K562 (cell line): Measurements from ENCODE around the gene ACBD6. TPM values are rescaled to one million over a fixed set of nuclear protein-coding genes. Genes with fewer than 3 reads are reported as not detected.

Experiments
- ATAC-seq: fragments of 200-7000 bp; cut with Tn5 transposase; 3 replicates; pipeline ENCODE4 v1.9.1; 2020; ENCODE audit warnings: moderate library complexity
- BruUV-seq: library from RNA; stranded (reverse); fragments of 400-500 nt; replicated peaks from 2 replicates; lab custom pipeline; 2021; lab: Mats Ljungman, UMichigan
- CTCF ChIA-PET: fragments of 300-600 bp; formaldehyde crosslinking; extraction: SDS; loops from one replicate; lab custom pipeline; 2021; ENCODE audit warnings: low intra/inter-chr PET ratio; lab: Yijun Ruan, JAX
- POLR2A ChIA-PET: fragments of 300-600, 350-650 bp; sonication (Branson Sonifier 250); formaldehyde crosslinking; extraction: SDS; loops from one replicate; lab custom pipeline; 2021; ENCODE audit warnings: antibody characterized with exemption, inconsistent platforms; lab: Yijun Ruan, JAX
- DNase-seq, 4 experiments: peaks; one replicate each; pipeline versions ENCODE4 v3.0.0 to v3.0.0-alpha.2; 2011 to 2018; ENCODE audit warnings: low spot score in 3 of 4, mixed read lengths in 3 of 4; ENCODE audit errors: extremely low read depth in 1 of 4
- FAIRE-seq: peaks from 2 replicates; lab custom pipeline; 2011; peaks lifted over from hg19 to GRCh38; lab: Jason Lieb, UNC
- H2AFZ ChIP-seq: 2 replicates; pipeline ENCODE4 v1.6.0; 2011; ENCODE audit warnings: low read depth, low read length, control low read depth, inconsistent platforms
- H3K27ac ChIP-seq: fragments of 200-600 bp; 3 replicates; pipeline ENCODE4 v1.8.0; 2011; ENCODE audit warnings: low read depth, mild to moderate bottlenecking, control low read depth, inconsistent platforms, low read length, moderate library complexity, mixed read lengths; ENCODE audit errors: extremely low read depth
- H3K27me3 ChIP-seq, 2 experiments: fragments of 300-600 bp in 1 of 2; 2 replicates in 1 of 2; 3 replicates in 1 of 2; pipeline versions ENCODE4 v1.6.0 to v1.8.0; 2011; ENCODE audit warnings: inconsistent platforms in 2 of 2, low read length in 2 of 2, mild to moderate bottlenecking in 1 of 2, mixed read lengths in 1 of 2, moderate library complexity in 1 of 2; ENCODE audit not compliant: control insufficient read depth in 2 of 2, insufficient read depth in 2 of 2
- H3K36me3 ChIP-seq: fragments of 300-600 bp; 3 replicates; pipeline ENCODE4 v1.8.0; 2011; ENCODE audit warnings: mild to moderate bottlenecking, low read length, inconsistent platforms; ENCODE audit not compliant: control insufficient read depth, insufficient read depth
- H3K4me1 ChIP-seq, 2 experiments: fragments of 200-600 bp in 1 of 2; replicated peaks in 1 of 2; 2 replicates in 1 of 2; 3 replicates in 1 of 2; pipeline versions ENCODE4 v1.5.1 to v1.8.0; 2011; ENCODE audit warnings: inconsistent platforms in 2 of 2, low read length in 2 of 2, mild to moderate bottlenecking in 1 of 2, mixed read lengths in 1 of 2, moderate library complexity in 1 of 2; ENCODE audit not compliant: control insufficient read depth in 2 of 2, insufficient read depth in 2 of 2
- H3K4me2 ChIP-seq: 2 replicates; pipeline ENCODE4 v1.6.1; 2011; ENCODE audit warnings: low read length, control low read depth, inconsistent platforms, mixed read lengths; ENCODE audit not compliant: insufficient read depth
- H3K4me3 ChIP-seq: fragments of 200-600 bp; sonication (generic), shearing (Covaris generic); 2 replicates; pipeline ENCODE4 v1.5.1; 2016; ENCODE audit warnings: control low read depth, inconsistent platforms
- H3K79me2 ChIP-seq: fragments of 200-600 bp; 3 replicates; pipeline ENCODE4 v1.8.0; 2011; ENCODE audit warnings: low read length, inconsistent platforms; ENCODE audit not compliant: control insufficient read depth, insufficient read depth
- H3K9ac ChIP-seq, 2 experiments: 2 replicates each; pipeline versions ENCODE4 v1.6.0 to v1.6.1; 2011; ENCODE audit warnings: low read depth in 2 of 2, low read length in 2 of 2, control low read depth in 1 of 2, inconsistent platforms in 1 of 2, mild to moderate bottlenecking in 1 of 2, mixed read lengths in 1 of 2; ENCODE audit not compliant: insufficient read depth in 1 of 2
- H3K9me1 ChIP-seq: one replicate; pipeline ENCODE4 v1.6.0; 2011; ENCODE audit warnings: inconsistent platforms, mild to moderate bottlenecking, low read length, moderate library complexity; ENCODE audit not compliant: control insufficient read depth, insufficient read depth
- H3K9me3 ChIP-seq: replicated peaks from 2 replicates; pipeline ENCODE4 v1.5.1; 2011; ENCODE audit warnings: low read depth, low read length, inconsistent platforms; ENCODE audit not compliant: control insufficient read depth, insufficient read depth
- H4K20me1 ChIP-seq: replicated peaks from 2 replicates; pipeline ENCODE4 v1.6.1; 2011; ENCODE audit warnings: low read length, inconsistent platforms, mixed read lengths; ENCODE audit not compliant: control insufficient read depth, insufficient read depth
- PKNOX1 ChIP-seq: fragments of 450-650 bp; IDR thresholded peaks from 2 replicates; pipeline ENCODE4 v1.6.1; 2016
- PPARD ChIP-seq: fragments of 250-450 bp; sonication (Bioruptor Pico); IDR thresholded peaks from 2 replicates; pipeline ENCODE4 v1.8.0; 2022; ENCODE audit warnings: inconsistent platforms, mild to moderate bottlenecking, moderate library complexity
- U2AF1 ChIP-seq: fragments of 200-400 bp; formaldehyde crosslinking; optimal IDR thresholded peaks from 2 replicates; pipeline ENCODE3; 2017; ENCODE audit warnings: mild to moderate bottlenecking, low read depth, low read length, moderate library complexity
- ZBTB17 ChIP-seq: fragments of 450-650 bp; formaldehyde crosslinking; IDR thresholded peaks from 2 replicates; pipeline ENCODE4 v1.4.0; 2020; ENCODE audit warnings: mild to moderate bottlenecking
- in situ Hi-C: fragments of 300-500 bp; cut with MboI; formaldehyde crosslinking; loops from 4 replicates; pipeline ENCODE4 v1.15.0; 2018; ENCODE audit warnings: inconsistent platforms, mixed read lengths
- intact Hi-C: fragments of 100-400 bp; cut with micrococcal nuclease; formaldehyde crosslinking; loops from 2 replicates; pipeline ENCODE4 v1.14.2; 2022
- polyA plus RNA-seq, 8 experiments: library from polyadenylated mRNA; depleted of rRNA in 4 of 8; stranded (reverse) in 5 of 8; unstranded in 3 of 8; fragments of >200 nt; fragmentation: Nextera tagmentation in 2 of 8; fragmentation: Illumina TruSeq in 1 of 8; extraction: Ambion mirVana in 2 of 8; extraction: Trizol in 1 of 8; gene quantifications; 2 replicates each; pipeline versions ENCODE4 v1.2.1 to v1.2.3, GENCODE V29; 2011 to 2014; ENCODE audit warnings: inconsistent platforms in 1 of 8, missing spikeins in 1 of 8
- total RNA-seq, 7 experiments: library from RNA; depleted of rRNA in 6 of 7; stranded (reverse); fragments of >200 nt in 6 of 7; fragmentation: Illumina TruSeq in 2 of 7; extraction: Trizol in 2 of 7; gene quantifications; 2 replicates each; pipeline versions ENCODE4 v1.2.1 to v1.2.3, GENCODE V29; 2011 to 2021; ENCODE audit warnings: low replicate concordance in 1 of 7

Gene ACBD6
- total and polyA plus RNA-seq, 9 of the 15 experiments (the other 6 are each of a cell fraction or from before 2014, with no cell fraction given): 16.9 to 107 (median 77.7) TPM

GRCh38 chr1:180425952-180426351 is 76.4 kb downstream of the ACBD6 start:
- no peaks in the 10 kb centered on the region for H4K20me1 ChIP-seq
- H3K9me1 ChIP-seq: no peaks in the 10 kb centered on the region
- BruUV-seq: no TSS peak
- ATAC-seq (no peak), DNase-seq (no peak), FAIRE-seq (no peak)
- H2AFZ ChIP-seq: no peak overlapping the region
- no peaks in the 10 kb centered on the region for H3K27me3 ChIP-seq
- peaks cover 2% of the 10 kb centered on the region; the same call in 1 of the 3 replicates for H3K79me2 ChIP-seq
- no peak overlapping the region for H3K9ac ChIP-seq
- H3K9me3 ChIP-seq: no peaks in the 10 kb centered on the region
- CTCF ChIA-PET: no interaction called here
- intact Hi-C loops (no loop called here), in situ Hi-C loops (no loop called here)
- no peak overlapping the region for H3K4me3 ChIP-seq
- POLR2A ChIA-PET: no interaction called here
- H3K36me3 ChIP-seq: peaks cover 3% of the 10 kb centered on the region; the same call in 2 of the 3 replicates
- no peak overlapping the region for H3K27ac ChIP-seq
- 0 out of 2 replicates have a peak, but pooled peaks have one; percentile 33 for TF ChIP-seq PKNOX1
- 0 out of 2 replicates have a peak, but pooled peaks have one; percentile 27 for TF ChIP-seq ZBTB17 (CRISPR knock-in tag)
- no peak for TF ChIP-seq PPARD (CRISPR knock-in tag)
- peak; percentile 31 for TF ChIP-seq U2AF1
- no peak overlapping the region for H3K4me2 ChIP-seq
- H3K4me1 ChIP-seq: no peaks in the 10 kb centered on the region
